T-cell (primary cell): ENCODE measurements around the gene TMEM270. TPM values are rescaled to one million over a fixed set of nuclear protein-coding genes. Genes with fewer than 3 reads are reported as not detected.

Source experiments
- ATAC-seq, 4 experiments: fragments of 200-7000 bp in 3 of 4; fragments of 150-1000 bp in 1 of 4; cut with Tn5 transposase; replicated peaks in 1 of 4; 1 replicate in 3 of 4; 2 replicates in 1 of 4; pipeline ENCODE4 v1.10.0; 2021; ENCODE audit warnings: moderate library complexity in 3 of 4, mild to moderate bottlenecking in 2 of 4, moderate number of reproducible peaks in 1 of 4
- CTCF ChIA-PET, 2 donors: fragments of 300-600 bp; sonication (Branson Sonifier 250); formaldehyde crosslinking; loops; one replicate each; lab custom pipeline; 2022; ENCODE audit warnings: antibody characterized with exemption in 2 of 2; lab: Charles Lee
- POLR2A ChIA-PET, 2 donors: fragments of 300-600 bp; sonication (Branson Sonifier 250); formaldehyde crosslinking; loops; one replicate each; lab custom pipeline; 2022; ENCODE audit warnings: antibody characterized with exemption in 2 of 2; lab: Charles Lee
- DNase-seq, 35 experiments: peaks; one replicate each; pipeline versions ENCODE4 v3.0.0 to v3.0.0-alpha.2; 2013 to 2023
- H3K27ac ChIP-seq: one replicate; pipeline ENCODE4 v1.5.1; 2013; ENCODE audit warnings: low read length
- H3K27me3 ChIP-seq, 2 experiments: replicated peaks in 1 of 2; 1 replicate in 1 of 2; 2 replicates in 1 of 2; pipeline versions ENCODE4 v1.6.1 to v1.7.0; 2013; ENCODE audit warnings: low read length in 1 of 2, mixed read lengths in 1 of 2; ENCODE audit not compliant: control insufficient read depth in 2 of 2, insufficient read depth in 2 of 2; ENCODE audit errors: extremely low read depth in 1 of 2
- H3K36me3 ChIP-seq, 2 donors: 1 replicate in 1 of 2; 2 replicates in 1 of 2; pipeline versions ENCODE4 v1.6.1 to v1.7.0; 2013; ENCODE audit warnings: low read length in 1 of 2; ENCODE audit not compliant: control insufficient read depth in 2 of 2, insufficient read depth in 1 of 2; ENCODE audit errors: extremely low read depth in 1 of 2
- H3K4me1 ChIP-seq, 2 experiments: 1 replicate in 1 of 2; 2 replicates in 1 of 2; pipeline versions ENCODE4 v1.6.1 to v1.7.0; 2013; ENCODE audit warnings: low read length in 2 of 2, mixed read lengths in 1 of 2; ENCODE audit not compliant: insufficient read depth in 2 of 2, control insufficient read depth in 1 of 2; ENCODE audit errors: extremely low read depth in 1 of 2
- H3K4me3 ChIP-seq, 2 donors: 1 replicate in 1 of 2; 2 replicates in 1 of 2; pipeline versions ENCODE4 v1.5.1 to v1.7.0; 2013; ENCODE audit warnings: mild to moderate bottlenecking in 2 of 2, low read length in 1 of 2, moderate library complexity in 1 of 2; ENCODE audit not compliant: control insufficient read depth in 1 of 2; ENCODE audit errors: extremely low read depth in 1 of 2
- H3K9me3 ChIP-seq: 2 replicates; pipeline ENCODE4 v1.7.0; 2013
- H3K27ac Mint-ChIP-seq, 2 donors: one replicate each; pipeline ENCODE4 v1.8.0; 2020 to 2021; ENCODE audit warnings: mild to moderate bottlenecking in 2 of 2, mixed read lengths in 2 of 2
- H3K27me3 Mint-ChIP-seq, 2 donors: one replicate each; pipeline ENCODE4 v1.8.0; 2021 to 2022; ENCODE audit warnings: mixed read lengths in 2 of 2
- H3K36me3 Mint-ChIP-seq: one replicate; pipeline ENCODE4 v1.8.0; 2021; ENCODE audit warnings: mixed read lengths
- H3K4me1 Mint-ChIP-seq, 3 donors: one replicate each; pipeline ENCODE4 v1.8.0; 2020 to 2022; ENCODE audit warnings: mixed read lengths in 3 of 3, mild to moderate bottlenecking in 1 of 3
- H3K4me3 Mint-ChIP-seq, 3 donors: one replicate each; pipeline ENCODE4 v1.8.0; 2020 to 2022; ENCODE audit warnings: mild to moderate bottlenecking in 3 of 3, mixed read lengths in 3 of 3, moderate library complexity in 3 of 3
- H3K9me3 Mint-ChIP-seq, 3 donors: one replicate each; pipeline ENCODE4 v1.8.0; 2020 to 2022; ENCODE audit warnings: mixed read lengths in 3 of 3
- WGBS: methylation state at CpG from one replicate; pipeline ENCODE4 v1.1.5; 2013; ENCODE audit warnings: missing lambda C conversion rate; ENCODE audit not compliant: insufficient coverage; 5-methylcytosine and 5-hydroxymethylcytosine counted together
- total RNA-seq, 35 experiments: library from RNA in 6 of 35; stranded (reverse) in 6 of 35; fragments of 120-200 nt in 1 of 35; gene quantifications; one replicate each; pipeline versions ENCODE4 v1.2.1 to v1.2.4 and lab custom pipeline; 2013 to 2026

The TMEM270 gene
- total RNA-seq, 5 donors from 2014 or later (not counting 1 experiment from before 2014, with no cell fraction given): not detected

- no peak for ATAC-seq
- Mint-ChIP-seq H3K27ac (no peak overlapping the region), H3K4me3 (no peak overlapping the region), H3K36me3 (no peaks in the 10 kb centered on the region), H3K9me3 (no peaks in the 10 kb centered on the region), H3K27me3 (peaks cover 7 to 17% of the 10 kb centered on the region in 2 donors), H3K4me1 (no peaks in the 10 kb centered on the region)
- peak in 1 of 35 experiments; percentile 13 for DNase-seq
- Histone ChIP-seq H3K4me1 (no peaks in the 10 kb centered on the region), H3K27me3 (peaks cover 0 to 41% of the 10 kb centered on the region in 2 experiments), H3K36me3 (no peaks in the 10 kb centered on the region), H3K9me3 (no peaks in the 10 kb centered on the region), H3K27ac (no peak overlapping the region), H3K4me3 (no peak overlapping the region)
- 79% methylated on average over 19 of the region's 24 CpGs for WGBS
- CTCF ChIA-PET: no interaction called here
- POLR2A ChIA-PET: no interaction called here
Measured at GRCh38 chr7:73904219-73905137, 43.5 kb downstream of the TMEM270 start.

- H3K27ac ChIP-seq: no peak overlapping the region
- no peak overlapping the region for H3K4me3 Mint-ChIP-seq
- H3K4me1 ChIP-seq: no peaks in the 10 kb centered on the region
- no peaks in the 10 kb centered on the region for H3K36me3 Mint-ChIP-seq
- H3K27me3 Mint-ChIP-seq: peaks cover 7 to 20% of the 10 kb centered on the region in 2 donors
- H3K9me3 ChIP-seq: no peaks in the 10 kb centered on the region
- WGBS: 85% methylated on average over 7 of the region's 15 CpGs
- no peaks in the 10 kb centered on the region for H3K4me1 Mint-ChIP-seq
- POLR2A ChIA-PET: no interaction called here
- no peak overlapping the region for H3K27ac Mint-ChIP-seq
- no peak overlapping the region for H3K4me3 ChIP-seq
- H3K9me3 Mint-ChIP-seq: no peaks in the 10 kb centered on the region
- no peak for ATAC-seq
- no peaks in the 10 kb centered on the region for H3K36me3 ChIP-seq
- CTCF ChIA-PET: no interaction called here
- peak in 1 of 35 experiments; percentile 7 for DNase-seq
- H3K27me3 ChIP-seq: peaks cover 0 to 35% of the 10 kb centered on the region in 2 experiments
Measured at GRCh38 chr7:73905360-73905759, 44.4 kb downstream of the TMEM270 start.

- Histone ChIP-seq H3K27me3 (peaks cover 0 to 25% of the 10 kb centered on the region in 2 experiments), H3K9me3 (no peaks in the 10 kb centered on the region), H3K36me3 (no peaks in the 10 kb centered on the region), H3K4me1 (no peaks in the 10 kb centered on the region), H3K27ac (no peak overlapping the region), H3K4me3 (no peak overlapping the region)
- Mint-ChIP-seq H3K4me3 (no peak overlapping the region), H3K27ac (no peak overlapping the region), H3K27me3 (peaks cover 7 to 20% of the 10 kb centered on the region in 2 donors), H3K36me3 (no peaks in the 10 kb centered on the region), H3K4me1 (no peaks in the 10 kb centered on the region), H3K9me3 (no peaks in the 10 kb centered on the region)
- ATAC-seq (no peak), DNase-seq (peak in 1 of 35 experiments; percentile 12)
- ChIA-PET POLR2A (no interaction called here), CTCF (no interaction called here)
- 86% methylated on average over 12 of the region's 13 CpGs for WGBS
Measured at GRCh38 chr7:73906874-73907273, 45.9 kb downstream of the TMEM270 start.

GRCh38 chr7:73907554-73908122 lies 46.7 kb downstream of the TMEM270 start:
- ChIA-PET POLR2A (no interaction called here), CTCF (no interaction called here)
- DNase-seq: peak in 1 of 35 experiments; percentile 16
- Mint-ChIP-seq H3K4me3 (no peak overlapping the region), H3K4me1 (no peaks in the 10 kb centered on the region), H3K27me3 (peaks cover 7 to 20% of the 10 kb centered on the region in 2 donors), H3K27ac (no peak overlapping the region), H3K9me3 (no peaks in the 10 kb centered on the region), H3K36me3 (no peaks in the 10 kb centered on the region)
- ATAC-seq: no peak
- Histone ChIP-seq H3K4me1 (no peaks in the 10 kb centered on the region), H3K36me3 (no peaks in the 10 kb centered on the region), H3K27me3 (peaks cover 0 to 21% of the 10 kb centered on the region in 2 experiments), H3K9me3 (no peaks in the 10 kb centered on the region), H3K4me3 (no peak overlapping the region), H3K27ac (no peak overlapping the region)
- 83% methylated on average over 12 of the region's 12 CpGs for WGBS

GRCh38 chr7:73908123-73908611 lies 47.2 kb downstream of the TMEM270 start:
- POLR2A ChIA-PET: no interaction called here
- no peak overlapping the region for H3K27ac Mint-ChIP-seq
- Histone ChIP-seq H3K27me3 (peaks cover 0 to 18% of the 10 kb centered on the region in 2 experiments), H3K36me3 (no peaks in the 10 kb centered on the region), H3K4me1 (no peaks in the 10 kb centered on the region), H3K9me3 (no peaks in the 10 kb centered on the region), H3K27ac (no peak overlapping the region), H3K4me3 (no peak overlapping the region)
- 89% methylated on average over 17 of the region's 17 CpGs for WGBS
- no peaks in the 10 kb centered on the region for H3K4me1 Mint-ChIP-seq
- H3K27me3 Mint-ChIP-seq: peaks cover 7 to 20% of the 10 kb centered on the region in 2 donors
- no peak overlapping the region for H3K4me3 Mint-ChIP-seq
- DNase-seq: peak in 1 of 35 experiments; percentile 16
- CTCF ChIA-PET: no interaction called here
- no peaks in the 10 kb centered on the region for H3K9me3 Mint-ChIP-seq
- H3K36me3 Mint-ChIP-seq: no peaks in the 10 kb centered on the region
- ATAC-seq: no peak

GRCh38 chr7:73909051-73909941 lies 48.3 kb downstream of the TMEM270 start:
- H3K9me3 Mint-ChIP-seq: no peaks in the 10 kb centered on the region
- H3K4me1 ChIP-seq: no peaks in the 10 kb centered on the region
- no peak overlapping the region for H3K27ac ChIP-seq
- WGBS: 32% methylated on average over 8 of the region's 13 CpGs
- H3K4me1 Mint-ChIP-seq: no peaks in the 10 kb centered on the region
- no peaks in the 10 kb centered on the region for H3K36me3 Mint-ChIP-seq
- H3K27me3 ChIP-seq: peaks cover 0 to 17% of the 10 kb centered on the region in 2 experiments
- no peaks in the 10 kb centered on the region for H3K36me3 ChIP-seq
- peaks cover 7 to 20% of the 10 kb centered on the region in 2 donors for H3K27me3 Mint-ChIP-seq
- H3K9me3 ChIP-seq: no peaks in the 10 kb centered on the region
- no peak overlapping the region for H3K27ac Mint-ChIP-seq
- H3K4me3 ChIP-seq: no peak overlapping the region
- no peak overlapping the region for H3K4me3 Mint-ChIP-seq
- ATAC-seq: no peak
- POLR2A ChIA-PET: interaction anchor here in 1 of 2 donors (0.6 kb wide), 1 partner anchor 283 kb away, joined by 3 read pairs; no protein-coding TSS in a partner anchor
- peak in 1 of 35 experiments; percentile 18 for DNase-seq
- CTCF ChIA-PET: no interaction called here
